Esophagus squamous epithelium (tissue), 5 donors: ENCODE data around the gene S1PR3. TPM values are rescaled to one million over a fixed set of nuclear protein-coding genes. Genes with fewer than 3 reads are reported as not detected.

Source experiments
- DNase-seq: peaks from one replicate; lab custom pipeline; 2025; lab: John Stamatoyannopoulos, UW
- H3K27ac ChIP-seq, 4 donors: fragments of 200-600 bp; sonication (generic); one replicate each; pipeline ENCODE4 v1.5.1; 2016 to 2019; ENCODE audit warnings: mild to moderate bottlenecking in 1 of 4
- H3K27me3 ChIP-seq, 4 donors: fragments of 200-600 bp; sonication (generic); 1 replicate in 3 of 4; 2 replicates in 1 of 4; pipeline versions ENCODE4 v1.5.1 to v1.6.0; 2017 to 2021; ENCODE audit warnings: antibody characterized with exemption in 1 of 4
- H3K36me3 ChIP-seq, 3 donors: fragments of 200-600 bp; sonication (generic); one replicate each; pipeline ENCODE4 v1.5.1; 2016 to 2019
- H3K4me1 ChIP-seq, 3 donors: fragments of 200-600 bp; sonication (generic); one replicate each; pipeline ENCODE4 v1.5.1; 2017 to 2019
- H3K4me3 ChIP-seq, 4 donors: fragments of 200-600 bp; sonication (generic); 1 replicate in 3 of 4; 2 replicates in 1 of 4; pipeline ENCODE4 v1.5.1; 2016 to 2019; ENCODE audit warnings: mild to moderate bottlenecking in 2 of 4, moderate library complexity in 1 of 4
- H3K9me3 ChIP-seq, 3 donors: fragments of 200-600 bp; sonication (generic); one replicate each; pipeline ENCODE4 v1.5.1; 2016 to 2019
- POLR2A ChIP-seq, 4 donors: fragments of 450-650 bp; IDR thresholded peaks; one replicate each; pipeline ENCODE4 v1.6.1; 2017; ENCODE audit warnings: antibody characterized with exemption in 4 of 4, mild to moderate bottlenecking in 4 of 4, moderate library complexity in 3 of 4
- WGBS, 2 donors: methylation state at CpG; one replicate each; pipeline ENCODE4 v1.1.5; 2018; 5-methylcytosine and 5-hydroxymethylcytosine counted together
- intact Hi-C: fragments of 100-400 bp; cut with DNase I; formaldehyde crosslinking; loops from one replicate; pipeline ENCODE4 v1.15.0; 2022
- total RNA-seq, 4 donors: library from RNA; depleted of rRNA; stranded (reverse); fragments of >200 nt; gene quantifications; one replicate each; pipeline ENCODE4 v1.1.0, GENCODE V29; 2016
- TF ChIP-seq, protein P1 (sequence below), 6 experiments: fragments of 450-650 bp in 4 of 6; fragments of 200-600 bp in 2 of 6; sonication (generic) in 2 of 6; IDR thresholded peaks; one replicate each; pipeline ENCODE4 v1.5.1; 2016 to 2019; ENCODE audit warnings: antibody characterized with exemption in 6 of 6, mild to moderate bottlenecking in 4 of 6, moderate library complexity in 4 of 6
- donor health status: DM: yes; HTN: yes; CAD: no.

The S1PR3 gene
- total RNA-seq, 4 donors from 2014 or later, result 1.3 to 14.3 (median 6.8) TPM

DNA sequence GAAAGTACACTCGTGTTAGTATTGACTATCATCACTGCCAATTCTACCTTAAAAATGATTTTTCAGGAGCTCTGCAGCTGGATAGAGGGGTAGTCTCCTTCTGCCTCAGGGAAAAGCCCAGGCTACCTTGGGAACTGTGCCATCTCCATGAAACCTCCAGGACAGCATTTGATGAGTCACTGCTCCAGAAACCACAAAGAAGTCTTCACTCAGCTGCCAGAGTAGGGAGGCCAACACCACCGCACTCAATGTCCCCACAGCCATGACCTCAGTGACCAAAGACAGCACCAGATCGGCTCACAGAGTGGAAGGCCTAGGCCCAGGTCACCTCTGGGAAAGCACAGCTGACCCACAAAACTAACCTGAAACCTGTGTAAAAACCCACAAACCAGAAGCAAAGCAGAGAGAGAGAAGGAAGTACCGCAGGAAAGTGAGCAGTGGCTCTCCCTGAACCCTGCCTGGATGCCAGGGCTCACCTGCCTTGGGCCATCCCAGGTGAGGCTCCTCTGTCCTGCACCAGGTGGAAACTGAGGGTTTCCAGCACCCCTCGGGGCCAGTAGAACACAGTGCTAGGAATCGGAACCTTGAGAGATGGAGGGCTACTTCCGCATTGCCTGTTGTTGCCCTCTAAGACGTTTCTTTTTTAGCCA lies 30.0 kb downstream of the S1PR3 start:
- peaks cover 10 to 25% (median 13%) of the 10 kb centered on the region in 3 donors for H3K4me1 ChIP-seq
- H3K4me3 ChIP-seq, result no peak overlapping the region
- peak overlapping the region in 3 of 4 donors; percentile 42 to 72 (median 62) for H3K27ac ChIP-seq
- H3K27me3 ChIP-seq, result no peaks in the 10 kb centered on the region
- H3K9me3 ChIP-seq, result no peaks in the 10 kb centered on the region
- 63 to 70% methylated on average over 7 to 8 of the region's 8 CpGs for WGBS, 2 donors
- DNase-seq, result no peak
- TF ChIP-seq, protein P1, sequence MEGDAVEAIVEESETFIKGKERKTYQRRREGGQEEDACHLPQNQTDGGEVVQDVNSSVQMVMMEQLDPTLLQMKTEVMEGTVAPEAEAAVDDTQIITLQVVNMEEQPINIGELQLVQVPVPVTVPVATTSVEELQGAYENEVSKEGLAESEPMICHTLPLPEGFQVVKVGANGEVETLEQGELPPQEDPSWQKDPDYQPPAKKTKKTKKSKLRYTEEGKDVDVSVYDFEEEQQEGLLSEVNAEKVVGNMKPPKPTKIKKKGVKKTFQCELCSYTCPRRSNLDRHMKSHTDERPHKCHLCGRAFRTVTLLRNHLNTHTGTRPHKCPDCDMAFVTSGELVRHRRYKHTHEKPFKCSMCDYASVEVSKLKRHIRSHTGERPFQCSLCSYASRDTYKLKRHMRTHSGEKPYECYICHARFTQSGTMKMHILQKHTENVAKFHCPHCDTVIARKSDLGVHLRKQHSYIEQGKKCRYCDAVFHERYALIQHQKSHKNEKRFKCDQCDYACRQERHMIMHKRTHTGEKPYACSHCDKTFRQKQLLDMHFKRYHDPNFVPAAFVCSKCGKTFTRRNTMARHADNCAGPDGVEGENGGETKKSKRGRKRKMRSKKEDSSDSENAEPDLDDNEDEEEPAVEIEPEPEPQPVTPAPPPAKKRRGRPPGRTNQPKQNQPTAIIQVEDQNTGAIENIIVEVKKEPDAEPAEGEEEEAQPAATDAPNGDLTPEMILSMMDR (IDR thresholded peaks at IDR 0.05), result no peak
- TF ChIP-seq POLR2A (IDR thresholded peaks at IDR 0.05), result no peak
- H3K36me3 ChIP-seq, result no peaks in the 10 kb centered on the region
- intact Hi-C loops, result no loop called here

DNA sequence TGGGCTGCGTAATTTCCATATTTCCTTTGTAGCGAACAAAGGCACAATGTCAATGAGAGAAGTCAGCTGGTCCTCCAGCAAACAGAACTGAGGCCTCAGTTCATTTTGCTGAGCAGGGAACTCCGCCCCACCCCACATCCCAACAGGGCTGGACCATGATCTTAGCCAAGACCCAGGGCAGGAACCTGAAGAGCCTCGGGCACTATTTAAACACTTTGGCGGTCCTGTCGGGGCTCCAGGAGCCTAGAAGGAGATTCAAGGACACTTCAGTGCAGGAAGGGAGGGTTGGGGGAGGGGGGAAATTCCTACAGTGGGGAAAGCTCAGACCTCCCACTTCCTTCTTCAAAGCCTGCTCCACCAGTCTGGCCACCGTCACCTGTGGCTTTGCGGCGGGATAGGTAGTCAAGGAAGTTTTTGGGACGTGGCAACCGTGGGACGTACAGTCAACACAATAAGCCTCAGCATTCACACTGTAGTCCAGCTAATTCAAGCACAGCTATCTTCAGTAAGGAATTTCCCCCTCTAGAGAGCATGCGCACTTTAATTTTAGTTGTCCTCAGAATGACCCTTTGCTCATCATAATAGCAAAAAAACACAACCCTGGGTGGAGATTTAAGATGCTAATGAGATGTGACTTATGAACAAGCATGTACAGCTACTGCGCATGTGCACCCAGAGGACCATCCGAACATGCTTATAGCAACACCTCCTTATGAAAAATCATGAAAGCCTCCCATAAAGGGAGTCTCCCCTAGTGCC lies 30.9 kb downstream of the S1PR3 start:
- Histone ChIP-seq H3K9me3 (no peaks in the 10 kb centered on the region), H3K27ac (peak overlapping the region in 3 of 4 donors; percentile 42 to 72 (median 62)), H3K36me3 (no peaks in the 10 kb centered on the region), H3K4me1 (peaks cover 10 to 25% (median 13%) of the 10 kb centered on the region in 3 donors), H3K27me3 (no peaks in the 10 kb centered on the region), H3K4me3 (no peak overlapping the region)
- TF ChIP-seq POLR2A (IDR thresholded peaks at IDR 0.05), result no peak
- TF ChIP-seq, protein P1 (IDR thresholded peaks at IDR 0.05), result no peak
- DNase-seq, result no peak
- WGBS, 2 donors, result 39 to 57% methylated on average over 6 to 10 of the region's 15 CpGs
- intact Hi-C loops, result no loop called here

DNA sequence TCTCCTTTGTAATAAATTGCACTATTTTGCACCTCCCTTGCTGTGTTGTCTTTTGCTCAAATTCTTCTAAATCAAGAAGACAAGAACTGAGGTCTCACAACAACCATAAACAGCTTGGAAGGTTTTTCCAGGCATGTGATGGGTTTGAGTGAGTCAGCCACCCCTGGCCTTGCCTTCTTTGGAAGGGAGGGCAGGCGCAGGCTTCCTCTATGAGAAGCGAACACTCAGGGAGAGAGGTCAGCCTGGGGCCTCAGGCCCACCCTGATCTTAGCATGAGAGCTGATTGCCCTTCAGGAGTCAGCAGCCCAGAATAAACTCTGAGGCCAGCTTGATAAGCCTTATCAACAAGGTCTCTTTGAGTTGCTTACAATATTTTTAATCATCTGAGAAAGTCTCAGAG lies 31.6 kb downstream of the S1PR3 start:
- H3K4me1 ChIP-seq, result peaks cover 10 to 25% (median 13%) of the 10 kb centered on the region in 3 donors
- TF ChIP-seq, protein P1 (IDR thresholded peaks at IDR 0.05), result no peak
- TF ChIP-seq POLR2A (IDR thresholded peaks at IDR 0.05), result no peak
- intact Hi-C loops, result no loop called here
- no peaks in the 10 kb centered on the region for H3K36me3 ChIP-seq
- 61 to 85% methylated on average over 2 of the region's 2 CpGs for WGBS, 2 donors
- DNase-seq, result no peak
- H3K4me3 ChIP-seq, result no peak overlapping the region
- peak overlapping the region; percentile 4 to 63 (median 52) for H3K27ac ChIP-seq
- H3K27me3 ChIP-seq, result no peaks in the 10 kb centered on the region
- no peaks in the 10 kb centered on the region for H3K9me3 ChIP-seq

DNA sequence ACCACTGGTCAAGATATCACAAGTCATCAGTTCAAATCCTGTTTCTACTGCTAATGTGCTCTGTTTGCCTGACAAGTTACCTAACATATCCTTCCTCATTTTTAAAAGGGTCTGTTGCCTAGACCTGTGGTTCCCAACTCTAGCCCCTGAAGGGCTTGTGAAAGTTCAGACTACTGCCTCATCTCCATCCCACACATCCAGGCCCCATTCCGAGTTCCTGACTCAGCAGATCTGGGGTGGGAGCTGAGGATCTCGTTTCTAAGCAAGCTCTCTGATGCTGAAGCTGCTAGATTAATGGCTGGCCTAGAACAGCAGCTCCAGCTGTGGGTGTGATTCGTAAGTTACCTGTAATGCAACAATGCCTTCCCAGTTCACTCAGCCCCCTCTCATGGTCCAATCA lies 32.5 kb downstream of the S1PR3 start:
- intact Hi-C loops, result no loop called here
- no peaks in the 10 kb centered on the region for H3K36me3 ChIP-seq
- DNase-seq, result no peak
- WGBS, 2 donors, result 65 to 68% methylated on average over 2 to 3 of the region's 3 CpGs
- no peaks in the 10 kb centered on the region for H3K9me3 ChIP-seq
- no peak overlapping the region for H3K4me3 ChIP-seq
- H3K27me3 ChIP-seq, result no peaks in the 10 kb centered on the region
- peak overlapping the region in 3 of 4 donors; percentile 4 to 63 (median 62) for H3K27ac ChIP-seq
- H3K4me1 ChIP-seq, result peaks cover 10 to 25% (median 13%) of the 10 kb centered on the region in 3 donors
- TF ChIP-seq POLR2A (IDR thresholded peaks at IDR 0.05), result no peak
- TF ChIP-seq, protein P1 (IDR thresholded peaks at IDR 0.05), result no peak

DNA sequence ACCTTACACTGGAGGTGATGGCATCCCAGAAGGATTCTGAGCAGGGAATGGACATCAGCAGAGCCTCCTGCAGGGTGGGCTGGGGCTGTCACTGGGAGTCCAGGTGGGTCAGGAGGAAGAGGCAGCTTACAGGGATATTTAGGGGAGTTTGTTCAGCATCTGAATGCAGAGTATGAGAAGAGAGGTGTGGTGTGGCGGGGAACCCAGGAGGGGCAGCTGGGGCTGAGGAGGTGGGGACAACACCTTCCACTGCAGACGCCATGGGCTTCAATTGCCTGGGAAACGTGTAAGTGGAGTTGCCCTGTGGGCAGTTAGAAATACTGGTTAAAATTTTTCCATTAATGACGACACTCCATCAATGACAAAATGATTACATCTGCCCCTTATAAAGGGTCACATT lies 33.5 kb downstream of the S1PR3 start:
- Histone ChIP-seq H3K27ac (peak overlapping the region in 1 of 4 donors; percentile 51), H3K27me3 (no peaks in the 10 kb centered on the region), H3K4me3 (no peak overlapping the region), H3K9me3 (peaks cover 0 to 5% (median 0%) of the 10 kb centered on the region in 3 donors), H3K4me1 (peaks cover 10 to 25% (median 13%) of the 10 kb centered on the region in 3 donors), H3K36me3 (no peaks in the 10 kb centered on the region)
- TF ChIP-seq, protein P1 (IDR thresholded peaks at IDR 0.05), result no peak
- TF ChIP-seq POLR2A (IDR thresholded peaks at IDR 0.05), result no peak
- intact Hi-C loops, result no loop called here
- DNase-seq, result no peak
- WGBS, 2 donors, result 77 to 89% methylated on average over 4 of the region's 4 CpGs
